H9 (cell line): Measurements from ENCODE around the gene CDC42SE1. TPM values are rescaled to one million over a fixed set of nuclear protein-coding genes. Genes with fewer than 3 reads are reported as not detected.

Experiments
- DNase-seq: peaks from one replicate; pipeline ENCODE4 v3.0.0-alpha.2; 2017
- H2AFZ ChIP-seq: one replicate; pipeline ENCODE4 v1.6.1; 2013; ENCODE audit warnings: mild to moderate bottlenecking, low read length, control low read depth, moderate library complexity
- H2AK5ac ChIP-seq: 2 replicates; pipeline ENCODE4 v1.6.1; 2013; ENCODE audit warnings: low read length, control low read depth, mixed read lengths; ENCODE audit not compliant: insufficient read length
- H2BK120ac ChIP-seq: one replicate; pipeline ENCODE4 v1.6.1; 2013; ENCODE audit warnings: low read depth, mild to moderate bottlenecking, low read length, control low read depth, inconsistent platforms; ENCODE audit not compliant: poor library complexity, severe bottlenecking
- H2BK12ac ChIP-seq: 2 replicates; pipeline ENCODE4 v1.6.1; 2013; ENCODE audit warnings: low read length, control low read depth, mixed read lengths, low read depth; ENCODE audit not compliant: insufficient read length
- H2BK15ac ChIP-seq: 2 replicates; pipeline ENCODE4 v1.6.1; 2013; ENCODE audit warnings: low read depth, low read length, control low read depth
- H2BK20ac ChIP-seq: one replicate; pipeline ENCODE4 v1.6.1; 2013; ENCODE audit warnings: low read depth, mild to moderate bottlenecking, low read length, control low read depth, inconsistent platforms; ENCODE audit not compliant: poor library complexity, severe bottlenecking
- H2BK5ac ChIP-seq: 2 replicates; pipeline ENCODE4 v1.6.1; 2013; ENCODE audit warnings: low read length, control low read depth, mixed read lengths; ENCODE audit not compliant: insufficient read length
- H3K14ac ChIP-seq: 2 replicates; pipeline ENCODE4 v1.6.1; 2013; ENCODE audit warnings: low read length, control low read depth; ENCODE audit not compliant: insufficient read depth
- H3K18ac ChIP-seq: 2 replicates; pipeline ENCODE4 v1.6.1; 2013; ENCODE audit warnings: low read depth, mild to moderate bottlenecking, mixed read lengths, low read length, control low read depth; ENCODE audit not compliant: insufficient read length
- H3K23ac ChIP-seq: 2 replicates; pipeline ENCODE4 v1.6.1; 2013; ENCODE audit warnings: low read length, control low read depth, mixed read lengths, low read depth; ENCODE audit not compliant: insufficient read length
- H3K23me2 ChIP-seq: 2 replicates; pipeline ENCODE4 v1.6.1; 2013; ENCODE audit warnings: low read depth, mild to moderate bottlenecking, mixed read lengths, low read length, control low read depth; ENCODE audit not compliant: insufficient read length, poor library complexity, severe bottlenecking
- H3K27ac ChIP-seq: 2 replicates; pipeline ENCODE4 v1.5.1; 2013; ENCODE audit warnings: low read length, control low read depth, mixed read lengths, low read depth; ENCODE audit not compliant: insufficient read length
- H3K27me3 ChIP-seq: 2 replicates; pipeline ENCODE4 v1.6.1; 2013; ENCODE audit warnings: low read length, control low read depth, inconsistent platforms; ENCODE audit not compliant: insufficient read depth
- H3K4ac ChIP-seq: 2 replicates; pipeline ENCODE4 v1.6.1; 2013; ENCODE audit warnings: low read depth, mild to moderate bottlenecking, control low read depth, inconsistent platforms, low read length, moderate library complexity
- H3K4me1 ChIP-seq: 2 replicates; pipeline ENCODE4 v1.6.1; 2013; ENCODE audit warnings: low read length, control low read depth, inconsistent platforms; ENCODE audit not compliant: insufficient read depth
- H3K4me2 ChIP-seq: 2 replicates; pipeline ENCODE4 v1.6.1; 2013; ENCODE audit warnings: low read length, control low read depth, mixed read lengths; ENCODE audit not compliant: insufficient read length, insufficient read depth
- H3K56ac ChIP-seq: 2 replicates; pipeline ENCODE4 v1.6.1; 2013; ENCODE audit warnings: low read depth, mild to moderate bottlenecking, mixed read lengths, low read length, control low read depth; ENCODE audit not compliant: insufficient read length
- H3K79me1 ChIP-seq: 2 replicates; pipeline ENCODE4 v1.6.1; 2013; ENCODE audit warnings: low read depth, mild to moderate bottlenecking, moderate library complexity, low read length, control low read depth, inconsistent platforms; ENCODE audit not compliant: insufficient read depth, poor library complexity, severe bottlenecking
- H3K79me2 ChIP-seq: 2 replicates; pipeline ENCODE4 v1.6.1; 2013; ENCODE audit warnings: low read length, control low read depth, inconsistent platforms; ENCODE audit not compliant: insufficient read depth
- H3K9ac ChIP-seq: 2 replicates; pipeline ENCODE4 v1.6.1; 2013; ENCODE audit warnings: low read length, control low read depth, mixed read lengths; ENCODE audit not compliant: insufficient read length; ENCODE audit errors: extremely low read depth
- H3K9me3 ChIP-seq: one replicate; pipeline ENCODE4 v1.6.1; 2013; ENCODE audit warnings: low read depth, low read length, inconsistent platforms; ENCODE audit not compliant: control insufficient read depth
- H3T11ph ChIP-seq: one replicate; pipeline ENCODE4 v1.6.1; 2013; ENCODE audit warnings: mild to moderate bottlenecking, low read length, control low read depth, inconsistent platforms
- H4K20me1 ChIP-seq: one replicate; pipeline ENCODE4 v1.6.1; 2013; ENCODE audit not compliant: control insufficient read depth, insufficient read length, insufficient read depth
- H4K5ac ChIP-seq: 2 replicates; pipeline ENCODE4 v1.6.1; 2013; ENCODE audit warnings: low read depth, mild to moderate bottlenecking, mixed read lengths, low read length, control low read depth; ENCODE audit not compliant: insufficient read length
- H4K8ac ChIP-seq: replicated peaks from 2 replicates; pipeline ENCODE4 v1.6.1; 2013; ENCODE audit warnings: low read length, control low read depth, mixed read lengths, low read depth; ENCODE audit not compliant: insufficient read length
- H4K91ac ChIP-seq: 2 replicates; pipeline ENCODE4 v1.6.1; 2013; ENCODE audit warnings: low read depth, mild to moderate bottlenecking, moderate library complexity, mixed read lengths, low read length, control low read depth; ENCODE audit not compliant: insufficient read length
- H3K27ac Mint-ChIP-seq, 3 experiments: 2 replicates in 2 of 3; 3 replicates in 1 of 3; pipeline ENCODE4 v1.8.0; 2020 to 2021; ENCODE audit warnings: mixed read lengths in 3 of 3, mild to moderate bottlenecking in 1 of 3, moderate library complexity in 1 of 3
- H3K27me3 Mint-ChIP-seq: 2 replicates; pipeline ENCODE4 v1.8.0; 2021; ENCODE audit warnings: low read depth, mild to moderate bottlenecking, moderate library complexity, mixed read lengths
- H3K36me3 Mint-ChIP-seq, 3 experiments: 2 replicates in 2 of 3; 3 replicates in 1 of 3; pipeline ENCODE4 v1.8.0; 2020 to 2021; ENCODE audit warnings: low read depth in 3 of 3, mixed read lengths in 3 of 3; ENCODE audit not compliant: insufficient read depth in 1 of 3
- H3K4me1 Mint-ChIP-seq, 2 experiments: 2 replicates each; pipeline ENCODE4 v1.8.0; 2020; ENCODE audit warnings: mixed read lengths in 2 of 2
- H3K4me3 Mint-ChIP-seq, 2 experiments: 2 replicates in 1 of 2; 3 replicates in 1 of 2; pipeline ENCODE4 v1.8.0; 2020 to 2021; ENCODE audit warnings: mild to moderate bottlenecking in 2 of 2, mixed read lengths in 2 of 2, moderate library complexity in 1 of 2
- H3K9me3 Mint-ChIP-seq, 2 experiments: 2 replicates in 1 of 2; 3 replicates in 1 of 2; pipeline ENCODE4 v1.8.0; 2020; ENCODE audit warnings: mild to moderate bottlenecking in 2 of 2, mixed read lengths in 2 of 2, moderate library complexity in 1 of 2
- WGBS: extraction: QIAGEN DNeasy Blood & Tissue Kit; methylation state at CpG from one replicate; pipeline ENCODE4 v1.1.7; 2013; ENCODE audit warnings: missing lambda C conversion rate, low lambda C conversion rate, mixed read lengths; ENCODE audit not compliant: insufficient read length; ENCODE audit errors: extremely low coverage; 5-methylcytosine and 5-hydroxymethylcytosine counted together
- long read RNA-seq: library from polyadenylated mRNA; unstranded; transcript quantifications from one replicate; pipeline ENCODE4 v2.0.0, GENCODE V29; 2020
- total RNA-seq: library from RNA; stranded (reverse); gene quantifications from 2 replicates; pipeline ENCODE4 v1.2.1, GENCODE V29; 2021
- TF ChIP-seq, protein P1 (sequence below): fragments of 200-600 bp; sonication (generic); conservative IDR thresholded peaks from 3 replicates; pipeline ENCODE4 v1.8.0; 2021; ENCODE audit warnings: antibody characterized with exemption, mild to moderate bottlenecking

Gene CDC42SE1, protein sequence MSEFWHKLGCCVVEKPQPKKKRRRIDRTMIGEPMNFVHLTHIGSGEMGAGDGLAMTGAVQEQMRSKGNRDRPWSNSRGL
- total RNA-seq = 83.9 and 87.3 TPM in 2 replicates
- long read RNA-seq, transcript CDC42SE1-201 (5 exons, 3,045 nt) = major isoform, 134 of 192 reads
- long read RNA-seq, transcript CDC42SE1-207 (6 exons, 3,181 nt) = minor isoform, 10 of 192 reads
- long read RNA-seq, partial matches to known transcripts = 12 of 192 reads
- long read RNA-seq, other reads (novel, unspliced or antisense) = 32 of 192 reads

DNA sequence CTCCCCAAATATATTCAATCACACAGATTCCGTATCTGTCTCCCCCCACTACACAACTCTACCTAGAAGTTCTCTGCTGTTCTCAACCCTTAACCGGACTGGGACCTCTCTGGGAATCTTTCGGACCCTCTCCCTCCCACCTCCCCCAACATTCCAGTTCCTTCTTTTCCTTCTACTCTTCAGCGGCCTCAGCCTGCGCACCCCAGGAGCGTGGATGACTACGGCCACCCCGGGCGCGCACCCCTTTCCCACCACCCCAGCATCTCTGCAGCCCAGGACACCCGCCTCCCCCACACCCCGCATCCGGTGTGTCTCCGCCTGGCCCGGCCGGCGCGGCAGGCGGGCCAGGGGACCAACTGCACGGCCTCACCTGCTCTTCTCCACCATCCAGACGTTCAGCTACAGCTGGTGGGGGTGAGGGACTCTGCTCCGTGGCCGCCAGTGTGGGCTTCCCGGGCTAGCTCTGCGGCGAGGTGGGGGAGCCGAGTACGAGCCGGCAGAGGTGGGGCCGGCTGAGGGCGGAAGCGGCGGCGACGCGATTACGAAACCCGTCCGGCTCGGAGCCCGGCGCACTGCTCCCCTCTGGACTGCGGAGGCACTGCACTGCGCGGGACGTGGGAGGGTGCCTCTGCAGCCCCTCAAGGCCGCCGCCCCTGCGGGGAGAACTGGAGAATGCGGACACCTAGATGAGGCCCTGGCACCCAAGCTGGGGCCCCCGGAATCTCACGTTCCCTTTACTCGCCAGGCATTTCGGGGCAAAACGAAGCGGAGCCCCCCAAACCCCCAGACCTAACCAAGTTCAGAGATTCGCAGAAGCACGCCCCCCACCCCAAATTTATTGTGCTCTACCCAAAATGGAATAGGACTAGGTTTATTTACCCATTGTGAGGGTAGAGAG is at the start of gene CDC42SE1:
CDC42SE1 (minus strand) TSS at position 514 of the 898 bp plus-strand sequence. CDS start 3,892 bp downstream, outside the sequence.
- Histone ChIP-seq H2BK5ac (no peak within 1 kb of the TSS), H2AFZ (no peak within 1 kb of the TSS), H3K56ac (no peak within 1 kb of the TSS), H3T11ph (no peak within 1 kb of the TSS), H2BK12ac (no peak within 1 kb of the TSS), H3K27ac (peak within 1 kb of the TSS; percentile 5), H3K79me1 (peaks cover 12% of the 10 kb centered on the region), H3K79me2 (peaks cover 31% of the 10 kb centered on the region; the same call in 1 of the 2 replicates), H2BK120ac (no peak within 1 kb of the TSS), H3K4me1 (peaks cover 7% of the 10 kb centered on the region; the same call in 1 of the 2 replicates), H3K14ac (peak within 1 kb of the TSS; percentile 82), H3K23ac (no peak within 1 kb of the TSS), H4K8ac (no peak within 1 kb of the TSS), H4K91ac (no peak within 1 kb of the TSS), H3K4ac (no peak within 1 kb of the TSS), H4K20me1 (no peaks in the 10 kb centered on the region), H2AK5ac (no peak within 1 kb of the TSS), H3K18ac (peak within 1 kb of the TSS; percentile 70), H3K9me3 (no peaks in the 10 kb centered on the region), H3K9ac (peak within 1 kb of the TSS; percentile 75), H2BK20ac (no peak within 1 kb of the TSS), H3K23me2 (peaks cover 22% of the 10 kb centered on the region), H2BK15ac (no peak within 1 kb of the TSS), H3K4me2 (peak within 1 kb of the TSS; percentile 86), H3K27me3 (no peaks in the 10 kb centered on the region), H4K5ac (no peak within 1 kb of the TSS)
- TF ChIP-seq, protein P1, sequence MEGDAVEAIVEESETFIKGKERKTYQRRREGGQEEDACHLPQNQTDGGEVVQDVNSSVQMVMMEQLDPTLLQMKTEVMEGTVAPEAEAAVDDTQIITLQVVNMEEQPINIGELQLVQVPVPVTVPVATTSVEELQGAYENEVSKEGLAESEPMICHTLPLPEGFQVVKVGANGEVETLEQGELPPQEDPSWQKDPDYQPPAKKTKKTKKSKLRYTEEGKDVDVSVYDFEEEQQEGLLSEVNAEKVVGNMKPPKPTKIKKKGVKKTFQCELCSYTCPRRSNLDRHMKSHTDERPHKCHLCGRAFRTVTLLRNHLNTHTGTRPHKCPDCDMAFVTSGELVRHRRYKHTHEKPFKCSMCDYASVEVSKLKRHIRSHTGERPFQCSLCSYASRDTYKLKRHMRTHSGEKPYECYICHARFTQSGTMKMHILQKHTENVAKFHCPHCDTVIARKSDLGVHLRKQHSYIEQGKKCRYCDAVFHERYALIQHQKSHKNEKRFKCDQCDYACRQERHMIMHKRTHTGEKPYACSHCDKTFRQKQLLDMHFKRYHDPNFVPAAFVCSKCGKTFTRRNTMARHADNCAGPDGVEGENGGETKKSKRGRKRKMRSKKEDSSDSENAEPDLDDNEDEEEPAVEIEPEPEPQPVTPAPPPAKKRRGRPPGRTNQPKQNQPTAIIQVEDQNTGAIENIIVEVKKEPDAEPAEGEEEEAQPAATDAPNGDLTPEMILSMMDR = peak; percentile 76
- peaks cover 24 to 44% (median 39%) of the 10 kb centered on the region in 3 experiments for H3K36me3 Mint-ChIP-seq
- DNase-seq = peak; percentile 84
- peak within 1 kb of the TSS; percentile 83 to 98 (median 96) for H3K27ac Mint-ChIP-seq
- H3K27me3 Mint-ChIP-seq = no peaks in the 10 kb centered on the region
- H3K9me3 Mint-ChIP-seq = no peaks in the 10 kb centered on the region
- peaks cover 44 to 49% of the 10 kb centered on the region in 2 experiments for H3K4me1 Mint-ChIP-seq
- no CpG with 5 or more reads among the region's 58 CpGs for WGBS
- H3K4me3 Mint-ChIP-seq = peak within 1 kb of the TSS; percentile 94 to 98
